HepG2 (cell line): ENCODE results near the gene GTF2H1. TPM values are rescaled to one million over a fixed set of nuclear protein-coding genes. Genes with fewer than 3 reads are reported as not detected.

Experiments used
- CC2D1A ChIP-seq: sonication (generic); formaldehyde crosslinking; IDR thresholded peaks from 2 replicates; pipeline ENCODE4 v1.8.1; 2023; ENCODE audit warnings: mild to moderate bottlenecking, missing genetic modification reagents
- GTF3A ChIP-seq: sonication (generic); formaldehyde crosslinking; conservative IDR thresholded peaks from 2 replicates; pipeline ENCODE4 v1.4.0; 2020; ENCODE audit warnings: mild to moderate bottlenecking, missing genetic modification reagents
- MIXL1 ChIP-seq: IDR thresholded peaks from 2 replicates; pipeline ENCODE4 v1.6.1; 2016
- NCOA1 ChIP-seq: sonication (generic); formaldehyde crosslinking; IDR thresholded peaks from 2 replicates; pipeline ENCODE4 v1.9.0; 2021; ENCODE audit warnings: missing genetic modification reagents
- POLR2G ChIP-seq: fragments of 200-400 bp; formaldehyde crosslinking; IDR thresholded peaks from 2 replicates; pipeline ENCODE4 v1.6.1; 2018; ENCODE audit warnings: mild to moderate bottlenecking, low read depth, low read length, moderate library complexity
- ZFP41 ChIP-seq: sonication (generic); formaldehyde crosslinking; IDR thresholded peaks from 2 replicates; pipeline ENCODE4 v1.4.0; 2020; ENCODE audit warnings: mild to moderate bottlenecking, missing genetic modification reagents, borderline replicate concordance
- ZNF644 ChIP-seq: IDR thresholded peaks from 2 replicates; pipeline ENCODE4 v1.6.1; 2016; ENCODE audit warnings: low read depth
- ZSCAN9 ChIP-seq: IDR thresholded peaks from 2 replicates; pipeline ENCODE4 v1.6.1; 2016; ENCODE audit warnings: borderline replicate concordance
- polyA plus RNA-seq, 8 experiments: library from polyadenylated mRNA; depleted of rRNA in 3 of 8; stranded (reverse) in 7 of 8; unstranded in 1 of 8; fragments of >200 nt; fragmentation: Illumina TruSeq in 4 of 8; extraction: Trizol in 4 of 8; gene quantifications; 2 replicates each; pipeline versions ENCODE4 v1.2.1 to v1.2.3, GENCODE V29; 2011 to 2016; ENCODE audit warnings: low read depth in 4 of 8, missing spikeins in 1 of 8, mixed read lengths in 1 of 8; ENCODE audit not compliant: insufficient read depth in 1 of 8
- total RNA-seq, 5 experiments: library from RNA; depleted of rRNA; stranded (reverse); fragments of >200 nt; fragmentation: Illumina TruSeq; extraction: Trizol; gene quantifications; 2 replicates each; pipeline ENCODE4 v1.2.3, GENCODE V29; 2016; ENCODE audit warnings: low read depth in 1 of 5
- TF ChIP-seq, protein P1 (sequence below): sonication (generic); formaldehyde crosslinking; IDR thresholded peaks from 2 replicates; pipeline ENCODE4 v1.4.0; 2020; ENCODE audit warnings: mild to moderate bottlenecking, low read depth, missing genetic modification reagents
- TF ChIP-seq, protein P2 (sequence below): sonication (generic); formaldehyde crosslinking; IDR thresholded peaks from 2 replicates; pipeline ENCODE4 v1.8.1; 2023; ENCODE audit warnings: mild to moderate bottlenecking, missing genetic modification reagents
- TF ChIP-seq, protein P3 (sequence below): IDR thresholded peaks from 2 replicates; pipeline ENCODE4 v1.6.1; 2016; ENCODE audit warnings: mild to moderate bottlenecking
- TF ChIP-seq, protein P4 (sequence below): sonication (generic); formaldehyde crosslinking; IDR thresholded peaks from 2 replicates; pipeline ENCODE4 v1.8.1; 2023; ENCODE audit warnings: missing genetic modification reagents, mild to moderate bottlenecking, borderline replicate concordance
- TF ChIP-seq, protein P5 (sequence below): sonication (generic); formaldehyde crosslinking; IDR thresholded peaks from 2 replicates; pipeline ENCODE4 v1.4.0; 2020; ENCODE audit warnings: missing genetic modification reagents
- TF ChIP-seq, protein P6 (sequence below): sonication (generic); formaldehyde crosslinking; IDR thresholded peaks from 2 replicates; pipeline ENCODE4 v1.5.0; 2020; ENCODE audit warnings: mild to moderate bottlenecking, missing genetic modification reagents, borderline replicate concordance
- TF ChIP-seq, protein P7 (sequence below): IDR thresholded peaks from 2 replicates; pipeline ENCODE4 v1.6.1; 2016; ENCODE audit warnings: mild to moderate bottlenecking, missing biosample characterization, missing genetic modification reagents

GTF2H1 gene
- total and polyA plus RNA-seq, 2 of the 13 experiments (the other 11 are each of a cell fraction or from before 2014, with no cell fraction given) = 15.7 to 51.4 TPM

DNA sequence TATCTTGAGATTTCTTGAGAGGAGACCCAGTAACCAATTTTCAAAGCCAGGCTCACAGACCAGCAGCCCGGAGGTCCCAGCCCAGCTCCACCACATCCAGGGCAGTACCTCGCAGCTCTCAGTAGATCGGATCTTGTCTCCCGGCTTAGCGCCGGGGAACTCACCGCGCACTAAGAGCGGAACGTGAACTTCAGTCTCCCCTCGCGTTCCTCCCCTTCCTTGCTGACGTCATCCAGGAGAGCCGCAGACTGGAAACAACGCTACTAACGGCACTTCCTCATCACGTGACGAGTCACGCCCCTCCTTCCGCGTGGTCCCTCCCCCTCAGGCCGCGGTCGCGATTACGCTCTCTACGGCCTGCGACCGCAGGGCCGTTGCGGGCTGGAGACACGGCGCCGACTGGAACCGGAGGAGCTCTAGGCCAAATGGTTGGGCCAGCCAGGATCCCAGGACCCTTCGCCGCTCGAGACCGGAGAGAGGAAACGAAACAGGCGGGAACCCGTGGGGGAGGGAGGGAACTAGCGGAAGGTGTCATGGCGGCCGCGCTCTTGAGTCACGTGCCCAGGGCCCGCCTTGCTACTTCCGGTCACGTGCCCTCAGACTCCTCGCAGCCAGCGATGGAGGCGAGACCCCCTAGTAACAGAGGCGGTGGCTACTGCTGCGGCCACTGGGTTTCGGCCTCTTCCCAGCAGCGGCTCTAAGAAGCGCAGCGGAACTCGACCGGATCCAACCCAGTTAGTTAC lies at the start of gene GTF2H1, which contains the start of gene HPS5 (continued):
- TF ChIP-seq, protein P1, sequence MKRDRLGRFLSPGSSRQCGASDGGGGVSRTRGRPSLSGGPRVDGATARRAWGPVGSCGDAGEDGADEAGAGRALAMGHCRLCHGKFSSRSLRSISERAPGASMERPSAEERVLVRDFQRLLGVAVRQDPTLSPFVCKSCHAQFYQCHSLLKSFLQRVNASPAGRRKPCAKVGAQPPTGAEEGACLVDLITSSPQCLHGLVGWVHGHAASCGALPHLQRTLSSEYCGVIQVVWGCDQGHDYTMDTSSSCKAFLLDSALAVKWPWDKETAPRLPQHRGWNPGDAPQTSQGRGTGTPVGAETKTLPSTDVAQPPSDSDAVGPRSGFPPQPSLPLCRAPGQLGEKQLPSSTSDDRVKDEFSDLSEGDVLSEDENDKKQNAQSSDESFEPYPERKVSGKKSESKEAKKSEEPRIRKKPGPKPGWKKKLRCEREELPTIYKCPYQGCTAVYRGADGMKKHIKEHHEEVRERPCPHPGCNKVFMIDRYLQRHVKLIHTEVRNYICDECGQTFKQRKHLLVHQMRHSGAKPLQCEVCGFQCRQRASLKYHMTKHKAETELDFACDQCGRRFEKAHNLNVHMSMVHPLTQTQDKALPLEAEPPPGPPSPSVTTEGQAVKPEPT = no peak
- TF ChIP-seq GTF3A (peak; percentile 63; the same call in 1 of the 2 replicates), MIXL1 (peak; percentile 62), ZSCAN9 (CRISPR knock-in tag) (peak; percentile 95), POLR2G (peak; percentile 96), NCOA1 (CRISPR knock-in tag) (no peak), ZNF644 (CRISPR knock-in tag) (peak; percentile 8; the same call in 1 of the 2 replicates), CC2D1A (no peak), ZFP41 (CRISPR knock-in tag) (peak; percentile 91; the same call in 1 of the 2 replicates)
- TF ChIP-seq, protein P2, sequence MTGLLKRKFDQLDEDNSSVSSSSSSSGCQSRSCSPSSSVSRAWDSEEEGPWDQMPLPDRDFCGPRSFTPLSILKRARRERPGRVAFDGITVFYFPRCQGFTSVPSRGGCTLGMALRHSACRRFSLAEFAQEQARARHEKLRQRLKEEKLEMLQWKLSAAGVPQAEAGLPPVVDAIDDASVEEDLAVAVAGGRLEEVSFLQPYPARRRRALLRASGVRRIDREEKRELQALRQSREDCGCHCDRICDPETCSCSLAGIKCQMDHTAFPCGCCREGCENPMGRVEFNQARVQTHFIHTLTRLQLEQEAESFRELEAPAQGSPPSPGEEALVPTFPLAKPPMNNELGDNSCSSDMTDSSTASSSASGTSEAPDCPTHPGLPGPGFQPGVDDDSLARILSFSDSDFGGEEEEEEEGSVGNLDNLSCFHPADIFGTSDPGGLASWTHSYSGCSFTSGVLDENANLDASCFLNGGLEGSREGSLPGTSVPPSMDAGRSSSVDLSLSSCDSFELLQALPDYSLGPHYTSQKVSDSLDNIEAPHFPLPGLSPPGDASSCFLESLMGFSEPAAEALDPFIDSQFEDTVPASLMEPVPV = peak; percentile 89; the same call in 1 of the 2 replicates
- TF ChIP-seq, protein P3, sequence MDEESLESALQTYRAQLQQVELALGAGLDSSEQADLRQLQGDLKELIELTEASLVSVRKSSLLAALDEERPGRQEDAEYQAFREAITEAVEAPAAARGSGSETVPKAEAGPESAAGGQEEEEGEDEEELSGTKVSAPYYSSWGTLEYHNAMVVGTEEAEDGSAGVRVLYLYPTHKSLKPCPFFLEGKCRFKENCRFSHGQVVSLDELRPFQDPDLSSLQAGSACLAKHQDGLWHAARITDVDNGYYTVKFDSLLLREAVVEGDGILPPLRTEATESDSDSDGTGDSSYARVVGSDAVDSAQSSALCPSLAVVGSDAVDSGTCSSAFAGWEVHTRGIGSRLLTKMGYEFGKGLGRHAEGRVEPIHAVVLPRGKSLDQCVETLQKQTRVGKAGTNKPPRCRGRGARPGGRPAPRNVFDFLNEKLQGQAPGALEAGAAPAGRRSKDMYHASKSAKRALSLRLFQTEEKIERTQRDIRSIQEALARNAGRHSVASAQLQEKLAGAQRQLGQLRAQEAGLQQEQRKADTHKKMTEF = peak; percentile 98
- TF ChIP-seq, protein P4, sequence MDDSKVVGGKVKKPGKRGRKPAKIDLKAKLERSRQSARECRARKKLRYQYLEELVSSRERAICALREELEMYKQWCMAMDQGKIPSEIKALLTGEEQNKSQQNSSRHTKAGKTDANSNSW = peak; percentile 94; the same call in 1 of the 2 replicates
- TF ChIP-seq, protein P5, sequence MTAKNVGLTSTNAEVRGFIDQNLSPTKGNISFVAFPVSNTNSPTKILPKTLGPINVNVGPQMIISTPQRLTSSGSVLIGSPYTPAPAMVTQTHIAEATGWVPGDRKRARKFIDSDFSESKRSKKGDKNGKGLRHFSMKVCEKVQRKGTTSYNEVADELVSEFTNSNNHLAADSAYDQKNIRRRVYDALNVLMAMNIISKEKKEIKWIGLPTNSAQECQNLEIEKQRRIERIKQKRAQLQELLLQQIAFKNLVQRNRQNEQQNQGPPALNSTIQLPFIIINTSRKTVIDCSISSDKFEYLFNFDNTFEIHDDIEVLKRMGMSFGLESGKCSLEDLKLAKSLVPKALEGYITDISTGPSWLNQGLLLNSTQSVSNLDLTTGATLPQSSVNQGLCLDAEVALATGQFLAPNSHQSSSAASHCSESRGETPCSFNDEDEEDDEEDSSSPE = peak; percentile 93
- TF ChIP-seq, protein P6, sequence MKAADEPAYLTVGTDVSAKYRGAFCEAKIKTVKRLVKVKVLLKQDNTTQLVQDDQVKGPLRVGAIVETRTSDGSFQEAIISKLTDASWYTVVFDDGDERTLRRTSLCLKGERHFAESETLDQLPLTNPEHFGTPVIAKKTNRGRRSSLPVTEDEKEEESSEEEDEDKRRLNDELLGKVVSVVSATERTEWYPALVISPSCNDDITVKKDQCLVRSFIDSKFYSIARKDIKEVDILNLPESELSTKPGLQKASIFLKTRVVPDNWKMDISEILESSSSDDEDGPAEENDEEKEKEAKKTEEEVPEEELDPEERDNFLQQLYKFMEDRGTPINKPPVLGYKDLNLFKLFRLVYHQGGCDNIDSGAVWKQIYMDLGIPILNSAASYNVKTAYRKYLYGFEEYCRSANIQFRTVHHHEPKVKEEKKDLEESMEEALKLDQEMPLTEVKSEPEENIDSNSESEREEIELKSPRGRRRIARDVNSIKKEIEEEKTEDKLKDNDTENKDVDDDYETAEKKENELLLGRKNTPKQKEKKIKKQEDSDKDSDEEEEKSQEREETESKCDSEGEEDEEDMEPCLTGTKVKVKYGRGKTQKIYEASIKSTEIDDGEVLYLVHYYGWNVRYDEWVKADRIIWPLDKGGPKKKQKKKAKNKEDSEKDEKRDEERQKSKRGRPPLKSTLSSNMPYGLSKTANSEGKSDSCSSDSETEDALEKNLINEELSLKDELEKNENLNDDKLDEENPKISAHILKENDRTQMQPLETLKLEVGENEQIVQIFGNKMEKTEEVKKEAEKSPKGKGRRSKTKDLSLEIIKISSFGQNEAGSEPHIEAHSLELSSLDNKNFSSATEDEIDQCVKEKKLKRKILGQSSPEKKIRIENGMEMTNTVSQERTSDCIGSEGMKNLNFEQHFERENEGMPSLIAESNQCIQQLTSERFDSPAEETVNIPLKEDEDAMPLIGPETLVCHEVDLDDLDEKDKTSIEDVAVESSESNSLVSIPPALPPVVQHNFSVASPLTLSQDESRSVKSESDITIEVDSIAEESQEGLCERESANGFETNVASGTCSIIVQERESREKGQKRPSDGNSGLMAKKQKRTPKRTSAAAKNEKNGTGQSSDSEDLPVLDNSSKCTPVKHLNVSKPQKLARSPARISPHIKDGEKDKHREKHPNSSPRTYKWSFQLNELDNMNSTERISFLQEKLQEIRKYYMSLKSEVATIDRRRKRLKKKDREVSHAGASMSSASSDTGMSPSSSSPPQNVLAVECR (CRISPR knock-in tag) = peak; percentile 97
- TF ChIP-seq, protein P7, sequence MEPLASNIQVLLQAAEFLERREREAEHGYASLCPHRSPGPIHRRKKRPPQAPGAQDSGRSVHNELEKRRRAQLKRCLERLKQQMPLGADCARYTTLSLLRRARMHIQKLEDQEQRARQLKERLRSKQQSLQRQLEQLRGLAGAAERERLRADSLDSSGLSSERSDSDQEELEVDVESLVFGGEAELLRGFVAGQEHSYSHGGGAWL (CRISPR knock-in tag) = peak; percentile 90
